ENCODE measurements around the gene EDNRB.
A peak's percentile ranks its signal among the peaks of the same experiment; 100 is the strongest.
"Not testable (repeated sequence)": the region's sequence is repeated elsewhere in the genome, so short reads cannot be mapped to it uniquely, and the experiment has no call there.

EDNRB gene

DNA sequence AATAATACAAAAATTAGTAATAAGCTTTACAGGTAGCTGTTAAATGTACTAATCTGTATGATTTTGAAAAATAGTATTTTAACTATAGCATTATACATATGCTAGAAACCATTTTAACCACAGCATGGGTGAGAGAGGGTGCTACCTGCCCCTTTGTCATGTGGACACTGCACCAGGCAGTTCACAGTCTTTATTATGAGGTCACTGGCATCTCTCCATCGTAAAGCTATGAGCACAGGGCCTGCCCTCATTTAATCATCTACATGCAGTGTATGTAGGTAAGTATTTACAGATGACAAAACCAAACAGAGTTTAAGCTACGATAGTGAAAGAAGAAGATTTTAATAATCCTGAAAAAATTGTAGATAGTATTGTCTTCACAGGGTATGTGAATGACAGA lies 21.7 kb downstream of the EDNRB start:
- no peak for DNase-seq

DNA sequence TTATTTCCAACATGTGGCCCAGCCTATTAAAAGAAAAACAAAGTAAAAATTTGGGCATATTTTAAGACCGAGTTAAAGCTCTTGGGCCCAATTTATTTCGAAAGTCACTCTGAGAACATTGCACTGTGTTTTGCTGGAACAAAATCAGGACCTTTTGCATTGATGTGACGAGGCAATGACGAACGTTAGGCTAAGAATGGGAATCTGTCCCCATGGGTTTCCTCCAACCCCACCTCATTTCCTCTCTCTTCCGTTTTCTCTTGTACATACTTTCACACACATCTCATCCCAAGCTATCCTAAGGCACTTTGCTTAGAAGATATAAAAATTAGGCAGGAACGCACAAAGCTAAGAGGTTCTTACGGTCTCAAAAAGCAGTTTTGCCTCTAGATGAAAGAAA lies 22.1 kb downstream of the EDNRB start:
- no peak for DNase-seq

DNA sequence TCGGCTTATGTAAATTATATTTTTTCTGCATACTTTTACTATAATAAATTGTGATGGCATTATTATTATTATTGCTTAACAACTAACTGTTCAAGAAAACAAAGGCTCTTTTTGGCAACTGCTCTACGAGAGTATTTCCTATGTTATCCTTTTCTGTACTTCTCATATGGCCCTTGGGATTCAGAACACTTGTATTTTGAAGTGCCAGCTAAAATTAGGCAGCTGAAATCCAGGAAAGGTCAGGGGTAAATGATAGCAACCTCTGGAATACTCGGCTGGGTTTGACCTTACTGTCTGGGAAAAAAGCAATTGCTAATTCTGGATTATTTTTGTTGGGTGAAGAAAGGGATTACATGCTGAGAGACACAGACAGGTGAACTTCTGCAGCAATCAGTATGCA lies 23.9 kb downstream of the EDNRB start:
- no peak for DNase-seq

DNA sequence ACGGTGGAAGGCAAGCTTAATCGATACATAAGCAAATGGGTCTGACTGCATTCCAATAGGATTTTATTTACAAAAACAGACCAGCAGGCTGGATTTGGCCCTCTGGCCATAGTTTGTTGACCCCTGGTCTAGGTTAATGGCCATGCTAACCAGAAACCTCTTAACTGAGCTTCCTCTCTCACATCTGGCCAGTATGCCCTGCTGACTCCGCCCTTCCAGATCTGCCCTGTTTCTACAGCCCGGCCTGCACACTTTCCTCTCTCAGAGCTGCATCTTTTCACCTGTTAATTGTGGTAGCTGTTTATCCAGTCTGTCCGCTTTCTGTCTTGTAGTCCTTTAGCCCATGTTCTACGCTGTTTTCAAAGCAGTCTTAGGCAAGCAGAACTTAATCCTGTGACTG lies 25.6 kb downstream of the EDNRB start:
- no peak for DNase-seq

DNA sequence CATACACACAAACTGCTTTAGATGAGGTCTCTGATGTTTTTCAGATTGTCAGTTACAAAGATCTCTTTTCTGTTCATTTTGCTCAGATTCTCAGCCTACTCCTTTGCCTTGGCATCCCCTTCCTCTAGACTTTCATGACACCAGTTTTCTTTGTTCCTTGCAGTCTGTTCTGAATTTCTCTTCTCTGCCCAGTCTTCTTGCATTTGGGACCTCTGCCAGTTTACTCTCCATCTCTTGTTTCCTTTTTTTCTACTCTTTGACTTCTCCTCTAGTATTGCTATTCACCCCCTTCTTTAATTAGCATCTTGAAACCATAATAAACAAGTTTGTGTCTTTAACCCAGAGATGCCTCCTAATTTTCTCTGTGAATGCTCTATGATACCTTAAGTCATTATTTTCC lies 26.1 kb downstream of the EDNRB start:
- DNase-seq = no peak

DNA sequence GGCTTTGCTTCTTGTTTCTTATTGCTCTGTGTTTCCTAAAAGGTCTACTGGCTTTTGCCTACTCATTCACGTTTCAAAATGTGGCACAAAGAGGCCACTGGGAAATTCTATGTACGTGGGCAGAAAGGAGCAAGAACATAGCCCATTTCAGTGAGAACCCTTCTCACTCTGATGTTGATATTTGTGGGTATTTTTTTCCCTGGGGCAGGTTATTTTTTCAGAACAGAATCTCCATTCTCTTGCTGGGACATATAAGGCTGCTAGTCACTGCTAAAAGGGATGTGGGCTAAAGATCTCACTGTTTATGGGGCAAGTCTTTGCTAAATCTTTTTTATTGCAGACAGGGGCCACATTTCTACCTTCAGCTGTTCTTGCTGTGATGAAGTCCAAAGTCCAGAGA lies 27.1 kb downstream of the EDNRB start:
- DNase-seq = no peak

DNA sequence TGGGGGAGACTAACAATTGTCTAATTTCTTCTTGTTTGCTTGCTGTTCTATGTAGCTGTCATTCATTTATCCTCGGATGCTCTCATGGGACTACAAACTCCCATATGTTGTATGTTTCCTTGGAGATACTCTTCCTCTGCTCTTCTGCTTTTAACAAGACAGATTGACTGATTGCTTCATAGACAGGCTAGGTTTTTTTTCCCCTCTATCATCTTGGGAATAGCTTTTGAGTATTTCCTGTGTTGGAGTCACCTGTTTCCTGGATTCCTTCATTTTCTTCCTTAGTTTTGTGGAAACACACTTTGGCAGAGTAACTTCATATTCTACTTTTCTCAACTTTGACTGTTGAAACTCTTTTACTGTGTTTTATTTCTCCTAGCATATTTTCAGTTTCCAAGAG lies 27.6 kb downstream of the EDNRB start:
- DNase-seq = no peak

DNA sequence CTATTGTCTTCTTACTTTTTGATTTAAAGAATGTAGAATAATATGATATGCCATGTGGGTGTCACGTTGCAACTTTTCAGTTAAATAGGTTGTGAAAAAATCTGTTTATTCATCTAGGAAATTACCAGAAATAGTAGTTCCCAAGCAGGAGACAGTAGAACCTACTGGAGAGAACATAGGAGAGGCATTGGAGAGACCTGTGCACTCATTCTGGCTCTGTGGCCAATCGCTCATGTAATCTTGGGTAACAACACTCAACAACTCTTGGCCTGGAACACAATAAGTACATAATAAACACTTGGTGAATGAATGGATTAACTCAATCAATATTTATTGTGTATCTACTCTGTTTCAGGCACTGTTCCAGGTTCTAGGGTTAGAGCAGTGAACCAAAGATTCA lies 35.3 kb downstream of the EDNRB start:
- no peak for DNase-seq

DNA sequence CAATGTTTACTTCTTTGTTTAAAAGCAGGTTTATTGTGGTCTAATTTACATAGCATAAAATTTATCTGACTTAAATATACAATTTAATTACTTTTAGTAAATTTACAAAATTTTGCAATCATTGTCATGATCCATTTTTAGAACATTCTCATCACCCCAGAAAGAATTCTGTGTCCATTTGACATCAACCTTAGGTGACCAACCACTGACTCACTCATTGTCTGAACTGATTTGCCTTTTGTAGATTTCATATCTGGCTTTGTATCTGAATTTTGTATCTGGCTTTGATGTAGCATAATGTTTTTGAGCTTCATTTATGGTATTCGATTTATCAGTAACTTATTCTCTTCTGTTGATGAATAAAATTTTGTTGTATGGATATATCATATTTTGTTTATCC lies 40.4 kb downstream of the EDNRB start:
- no peak for DNase-seq

DNA sequence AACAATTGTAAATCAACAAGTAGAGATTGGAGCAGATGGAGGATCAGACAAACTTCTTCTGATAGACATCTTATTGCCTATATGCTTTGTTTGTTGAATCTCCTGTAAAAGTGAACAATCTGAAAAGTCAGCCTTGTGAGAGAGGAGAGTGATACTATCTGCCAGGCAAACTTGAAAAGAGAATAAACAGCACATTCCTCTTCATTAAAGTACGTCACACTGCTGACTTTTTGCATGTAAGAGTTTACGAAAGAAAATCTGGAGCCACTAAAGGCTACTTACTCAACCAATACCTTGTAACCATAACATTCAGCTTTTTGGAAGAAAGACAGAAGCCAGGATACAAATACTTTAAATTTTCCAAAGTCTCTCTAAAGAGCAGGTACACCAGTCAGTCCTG lies 42.5 kb downstream of the EDNRB start:
- DNase-seq = no peak

DNA sequence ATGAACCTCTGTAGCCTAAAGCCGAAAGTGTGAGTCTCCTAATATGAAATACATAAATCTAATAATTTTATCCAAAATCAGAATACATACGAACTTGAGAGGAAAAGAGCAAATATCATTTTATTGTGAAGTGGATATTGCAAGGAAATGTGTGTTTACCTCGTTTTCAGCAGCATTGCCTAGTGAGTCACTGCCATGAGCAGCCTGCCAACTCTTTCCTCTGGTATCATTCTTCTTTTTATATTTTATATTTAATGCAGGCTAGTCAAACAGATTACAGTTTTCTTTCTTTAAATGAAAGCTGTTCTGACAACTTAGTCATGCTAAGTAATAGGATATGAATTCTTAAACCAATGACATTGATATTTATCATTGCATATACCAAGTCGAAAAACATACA lies 44.2 kb downstream of the EDNRB start:
- DNase-seq = peak in 1 of 56 donors; percentile 13

DNA sequence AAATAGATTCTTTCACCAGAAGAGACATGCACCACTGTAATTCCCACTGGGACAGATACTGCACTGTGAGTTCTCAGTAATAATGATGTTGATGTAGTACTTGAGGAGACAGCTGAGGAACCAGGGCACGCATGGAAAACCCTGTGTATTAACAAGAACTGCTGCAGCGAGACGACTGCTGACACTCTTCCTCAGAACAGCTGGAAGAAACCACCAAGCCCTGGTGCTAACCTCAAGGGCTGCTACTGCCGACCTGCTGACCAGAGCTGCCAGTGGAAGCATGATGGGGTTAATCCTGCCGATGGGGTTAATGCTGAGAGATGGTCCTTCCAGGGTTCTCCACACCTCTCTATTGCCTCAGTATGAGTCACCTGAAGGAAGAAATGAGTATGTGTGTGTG lies 45.6 kb downstream of the EDNRB start:
- no peak for DNase-seq

DNA sequence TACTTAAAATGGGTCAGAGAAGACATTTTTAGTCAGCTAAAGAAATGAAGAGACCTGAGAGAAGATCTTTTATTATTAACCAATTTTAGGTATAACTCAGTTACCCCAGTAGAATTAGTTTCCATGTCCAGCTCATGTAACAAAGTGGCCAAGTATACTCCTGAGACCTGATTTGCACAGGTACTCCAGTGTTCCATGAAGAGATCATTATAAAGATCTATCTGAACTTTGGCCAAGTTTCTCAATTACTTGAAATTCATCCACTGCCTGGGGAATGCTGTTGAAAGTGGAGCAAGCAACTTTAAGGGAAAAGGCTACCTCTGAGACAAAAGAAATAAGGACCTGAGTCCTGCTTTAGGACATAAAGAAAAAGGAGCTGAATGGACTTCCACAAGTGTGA lies 47.0 kb downstream of the EDNRB start:
- DNase-seq = no peak

DNA sequence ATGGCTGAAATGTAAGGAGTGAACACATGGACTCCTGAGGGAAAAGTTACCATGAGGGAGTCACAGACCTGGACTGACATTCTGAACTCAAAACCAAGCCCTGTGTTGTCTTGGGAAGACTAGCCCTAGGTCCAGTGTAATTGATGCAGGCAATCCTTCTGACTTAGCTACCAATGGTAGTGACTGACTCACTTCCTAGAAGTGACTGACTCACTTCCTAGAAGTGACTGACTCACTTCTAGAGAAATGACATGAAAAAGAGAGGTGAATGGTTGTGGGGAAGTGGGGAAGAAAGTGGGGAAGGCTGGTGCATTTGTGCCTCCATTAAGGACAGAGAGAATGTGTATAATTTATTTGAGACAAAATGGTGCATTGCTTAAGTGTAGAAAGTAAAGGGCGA lies 49.9 kb downstream of the EDNRB start:
- DNase-seq = no peak

DNA sequence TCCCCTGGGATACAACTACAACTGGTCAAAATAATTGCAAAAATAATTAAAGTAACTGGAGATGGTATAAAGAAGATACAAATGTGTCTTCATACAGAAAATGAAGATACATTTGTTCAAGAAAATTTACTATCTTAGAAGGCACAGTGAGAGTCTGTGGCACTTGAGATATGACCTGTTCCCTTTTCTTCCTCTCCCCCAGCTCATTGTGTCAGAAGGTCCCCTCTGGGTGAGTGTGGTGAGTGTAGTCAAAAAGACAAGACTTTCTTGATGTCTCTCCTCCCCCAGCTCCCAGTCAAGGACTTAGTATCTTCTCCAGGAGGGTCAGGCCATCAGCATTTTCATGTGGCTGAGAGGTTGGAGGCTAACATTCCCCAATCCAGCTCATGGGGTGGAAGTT lies 51.7 kb downstream of the EDNRB start:
- DNase-seq = no peak

DNA sequence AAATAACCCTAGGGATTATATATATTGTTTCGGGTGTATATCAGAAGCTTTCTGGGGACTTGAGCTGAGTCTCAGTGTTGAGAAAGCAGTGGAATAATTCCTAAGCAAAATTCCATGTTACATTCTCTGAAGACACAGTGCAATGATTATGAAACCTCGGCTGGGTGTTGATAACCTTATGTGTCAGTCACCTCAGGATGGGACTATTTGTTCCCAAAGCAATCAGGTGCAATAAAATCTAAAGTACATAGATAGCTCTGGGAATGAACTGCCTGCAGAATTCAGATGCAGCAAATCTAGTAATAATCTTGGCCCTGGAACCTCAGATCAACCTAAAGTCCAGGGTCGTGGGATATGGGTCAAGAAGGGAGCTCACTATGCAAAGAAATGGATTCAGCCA lies 53.0 kb downstream of the EDNRB start:
- no peak for DNase-seq

DNA sequence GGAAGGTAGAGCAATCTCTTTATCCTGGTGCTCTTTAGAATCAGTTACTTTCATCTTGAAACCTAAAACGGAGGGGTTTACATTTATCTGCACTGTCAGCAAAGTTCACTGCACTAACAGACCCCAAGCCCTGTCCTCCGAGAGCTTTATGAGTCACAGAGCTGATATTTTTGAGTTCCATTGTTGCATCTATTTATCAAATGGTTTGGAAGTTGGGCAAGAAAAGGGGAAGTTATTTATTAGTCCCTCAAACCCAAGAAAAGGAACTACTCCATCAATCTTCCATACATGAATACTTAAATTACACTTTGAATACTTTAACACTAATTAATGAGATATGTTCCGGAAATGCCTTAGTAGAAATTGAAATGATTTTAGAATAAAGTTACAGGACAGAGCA lies 55.5 kb downstream of the EDNRB start:
- no peak for DNase-seq

DNA sequence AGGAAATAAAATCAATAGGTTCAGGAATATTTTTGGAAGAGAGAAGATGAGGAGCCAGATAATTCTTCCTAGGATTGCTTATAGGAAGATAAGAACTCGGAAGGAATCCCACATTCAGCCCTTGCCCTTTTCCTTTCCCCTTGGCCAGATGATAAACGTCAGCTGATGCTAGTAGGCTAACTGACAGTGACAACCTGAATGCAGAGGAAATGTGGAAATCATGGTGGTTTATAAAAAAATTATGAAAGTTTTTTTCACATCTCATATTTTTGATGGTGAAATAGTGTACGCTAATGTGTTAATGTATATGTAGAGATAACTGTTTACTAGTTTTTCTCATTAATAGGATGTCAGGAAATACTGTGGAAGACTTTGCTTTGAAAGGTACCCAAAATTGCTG lies 56.9 kb downstream of the EDNRB start:
- no peak for DNase-seq

DNA sequence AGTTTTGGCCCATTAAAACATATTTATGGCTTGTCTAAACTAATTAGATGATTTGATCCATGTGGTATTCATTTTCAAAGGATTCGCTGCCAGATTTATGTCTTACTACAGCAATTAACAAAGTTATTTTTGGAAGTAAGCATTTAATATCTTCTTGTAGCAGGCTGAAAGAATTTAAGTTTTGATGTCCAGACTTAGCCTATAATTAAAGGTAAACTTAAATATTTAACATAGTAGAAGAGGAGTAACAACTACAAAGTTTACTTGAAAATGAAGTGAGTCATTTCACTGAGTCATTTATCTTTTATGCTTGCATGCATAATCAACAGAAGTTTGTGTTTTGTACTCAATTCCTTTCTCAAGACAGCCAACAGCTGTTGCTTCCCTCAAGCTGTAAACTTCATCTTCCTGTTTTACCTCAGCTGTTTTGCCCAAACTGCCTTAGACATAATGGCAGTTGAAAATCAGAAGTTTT lies 58.1 kb downstream of the EDNRB start:
- no peak for DNase-seq

DNA sequence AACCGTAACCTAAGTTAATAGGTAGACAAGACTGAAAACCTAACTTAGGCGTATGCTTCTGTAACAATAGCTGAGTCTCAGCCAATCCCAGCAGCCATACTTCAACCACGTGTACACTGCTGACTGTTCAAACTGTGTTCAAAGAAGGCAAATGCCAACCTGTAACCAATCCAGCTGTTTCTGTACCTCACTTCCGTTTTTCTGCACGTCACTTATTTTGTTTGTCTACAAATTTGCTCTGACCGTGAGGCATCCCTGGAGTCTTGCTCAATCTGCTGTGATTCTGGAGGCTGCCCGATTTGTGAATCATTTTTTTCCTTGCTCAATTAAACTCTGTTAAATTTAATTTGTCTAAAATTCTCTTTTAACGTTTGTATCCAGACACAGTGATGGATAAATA lies 59.2 kb downstream of the EDNRB start:
- no peak for DNase-seq

DNA sequence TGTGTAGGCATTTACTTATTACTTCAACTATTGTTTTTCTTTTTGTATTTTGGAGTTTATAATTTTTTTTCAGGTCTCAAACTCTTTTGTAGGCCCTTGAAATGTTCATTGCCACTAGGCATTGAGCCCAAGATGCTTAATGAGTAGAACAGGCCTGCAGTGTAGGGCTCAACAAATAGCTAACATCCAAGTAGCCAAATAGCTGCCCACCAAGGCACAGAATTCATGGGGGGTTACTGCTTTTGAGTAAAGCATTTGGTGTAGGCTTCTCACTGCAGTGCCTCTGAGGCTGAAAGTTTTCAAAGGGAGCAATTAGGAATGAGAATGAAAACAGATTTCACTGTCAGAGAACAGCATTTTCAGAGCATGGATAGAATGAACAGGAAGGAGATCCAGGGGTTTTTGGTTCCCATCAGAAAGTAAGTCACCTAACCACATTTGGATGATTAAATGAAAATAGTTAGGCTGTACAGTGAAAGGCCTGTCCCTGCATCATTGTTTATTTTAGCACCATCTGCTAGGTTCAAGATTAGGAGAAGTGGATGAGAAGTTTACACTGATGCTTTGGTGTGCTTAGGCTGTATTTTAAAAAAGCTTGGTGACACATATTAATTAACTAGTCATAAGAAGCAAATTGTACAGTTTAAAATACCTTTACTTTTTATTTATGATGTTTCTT lies 61.0 kb downstream of the EDNRB start:
- DNase-seq = peak in 1 of 56 donors; percentile 6

DNA sequence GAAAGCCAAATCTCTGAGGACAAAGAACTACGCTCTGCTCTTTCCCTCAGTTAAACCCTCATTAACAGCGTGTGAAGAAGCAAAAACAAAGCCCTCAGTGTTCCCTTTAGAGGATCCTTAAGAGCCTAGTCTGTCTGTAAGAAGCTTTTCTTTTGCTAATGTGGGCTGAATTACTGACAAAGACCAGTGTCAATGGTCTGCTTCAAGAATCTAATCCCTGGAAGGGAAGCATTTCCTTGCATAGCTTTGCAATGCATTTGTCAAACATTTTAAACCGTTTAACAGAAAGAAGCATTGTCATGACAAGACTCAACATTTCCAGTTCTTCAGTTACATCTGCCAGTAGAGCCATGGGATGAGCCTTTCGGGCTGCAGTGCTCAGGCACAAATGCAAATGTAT lies 64.9 kb downstream of the EDNRB start:
- peak in 2 of 56 donors; percentile 17 to 48 for DNase-seq

DNA sequence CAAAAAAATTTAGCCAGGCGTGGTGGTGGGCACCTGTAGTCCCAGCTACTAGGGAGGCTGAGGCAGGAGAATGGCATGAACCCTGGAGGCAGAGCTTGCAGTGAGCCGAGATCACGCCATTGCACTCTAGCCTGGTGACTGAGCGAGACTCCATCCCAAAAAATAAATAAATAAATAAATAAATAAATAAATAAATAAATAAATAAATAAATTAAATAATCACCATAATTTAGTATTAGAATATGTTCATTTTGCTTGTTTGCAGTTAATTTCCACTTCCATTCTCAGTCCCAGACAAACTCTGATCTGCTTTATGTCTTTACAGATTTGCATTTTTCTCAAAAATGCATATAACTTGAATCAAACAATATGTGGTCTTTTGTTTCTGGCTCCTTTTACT lies 70.6 kb downstream of the EDNRB start:
- DNase-seq = not testable (repeated sequence)

DNA sequence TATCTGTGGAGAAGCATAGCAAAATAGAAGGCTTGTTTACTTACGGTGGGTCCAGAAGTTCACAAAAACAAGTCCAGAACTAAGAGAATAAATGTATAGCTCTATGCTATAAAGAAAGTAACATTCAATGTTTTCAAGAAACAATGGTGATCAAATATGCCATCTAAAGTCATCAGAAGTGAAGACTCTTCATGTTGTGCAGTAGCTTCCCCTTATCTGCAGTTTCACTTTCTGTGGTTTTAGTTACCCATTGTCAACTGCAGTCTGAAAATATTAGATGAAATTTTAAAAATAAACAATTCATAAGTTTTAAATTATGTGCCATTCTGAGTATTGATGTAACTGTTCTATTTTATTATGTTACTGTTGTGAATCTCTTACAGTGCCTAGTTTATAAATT lies 72.5 kb downstream of the EDNRB start:
- DNase-seq = no peak

All from amygdala (tissue), 56 donors.